GOT3 (cell line): Measurements from ENCODE around the gene TTLL5.

Experiments
- DNase-seq: peaks from one replicate; lab custom pipeline; 2025; ENCODE audit warnings: mixed read lengths; lab: John Stamatoyannopoulos, UW

Gene TTLL5

DNA sequence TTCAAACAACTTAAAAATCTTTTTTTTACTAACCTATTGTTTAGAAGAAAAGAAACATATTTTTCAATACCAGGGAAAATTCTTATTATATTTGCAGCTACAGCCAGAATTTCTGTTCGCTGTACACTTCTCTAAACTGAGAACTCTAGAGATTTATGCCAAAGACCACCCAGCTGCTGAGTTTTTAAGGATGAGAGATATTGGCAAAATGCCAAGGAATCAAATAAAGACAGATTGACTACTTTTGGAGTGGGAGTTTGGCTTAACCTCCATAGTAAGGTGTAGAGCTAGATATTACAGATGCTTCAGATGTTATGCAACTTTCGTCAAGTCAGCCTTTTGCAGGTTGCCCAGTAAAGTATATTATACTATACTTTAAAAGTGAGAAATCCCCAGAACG lies 71.8 kb downstream of the TTLL5 start:
- DNase-seq, result no peak

DNA sequence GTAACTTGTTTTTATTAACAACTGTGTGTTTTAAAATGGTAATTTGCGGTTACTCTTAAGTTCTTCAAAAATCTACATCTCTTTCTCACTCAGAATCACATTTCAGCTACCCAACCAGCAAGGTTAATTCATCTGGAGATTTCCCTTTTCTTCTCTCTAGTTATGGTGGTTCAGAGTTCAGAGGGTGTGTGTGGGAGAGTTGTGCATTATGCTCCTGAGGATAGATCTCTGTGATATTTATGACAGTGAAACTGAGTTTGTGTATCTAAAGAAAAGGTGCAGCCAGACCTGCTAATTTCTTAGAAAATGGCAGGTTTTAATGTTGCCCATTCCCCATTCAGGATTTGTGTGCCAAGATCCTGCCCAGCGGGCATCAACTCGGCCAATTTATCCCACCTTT lies 73.8 kb downstream of the TTLL5 start:
- no peak for DNase-seq

DNA sequence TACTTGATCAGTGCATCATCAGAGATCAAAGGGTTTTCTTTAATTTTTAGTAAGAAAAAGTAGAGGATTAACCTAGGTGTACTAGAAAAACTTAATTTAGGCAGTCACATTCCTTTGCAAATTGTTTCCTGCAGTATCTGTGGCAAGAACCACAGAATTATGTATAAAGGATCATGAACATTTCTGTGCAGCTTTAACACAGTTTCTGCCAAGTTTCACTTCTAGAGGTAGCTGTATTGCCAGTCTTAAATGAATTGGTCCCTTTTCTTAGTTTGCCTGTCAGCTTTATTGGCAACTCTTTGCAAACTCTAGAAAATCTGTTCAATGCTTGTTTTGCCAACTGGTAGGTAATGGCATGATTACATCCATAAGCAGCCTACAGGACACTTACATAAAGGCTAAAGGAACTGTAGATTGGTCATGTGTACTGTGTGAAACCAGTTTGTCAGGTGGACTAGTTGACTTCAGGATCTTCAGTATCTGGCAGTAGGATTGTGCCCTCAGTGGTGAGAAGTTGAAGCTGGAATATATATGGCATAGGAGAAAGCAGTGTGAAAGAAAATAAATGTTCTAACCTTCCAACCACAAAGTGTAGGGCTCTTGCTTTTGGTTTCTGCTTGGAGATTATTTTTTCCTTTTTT lies 75.9 kb downstream of the TTLL5 start:
- no peak for DNase-seq

DNA sequence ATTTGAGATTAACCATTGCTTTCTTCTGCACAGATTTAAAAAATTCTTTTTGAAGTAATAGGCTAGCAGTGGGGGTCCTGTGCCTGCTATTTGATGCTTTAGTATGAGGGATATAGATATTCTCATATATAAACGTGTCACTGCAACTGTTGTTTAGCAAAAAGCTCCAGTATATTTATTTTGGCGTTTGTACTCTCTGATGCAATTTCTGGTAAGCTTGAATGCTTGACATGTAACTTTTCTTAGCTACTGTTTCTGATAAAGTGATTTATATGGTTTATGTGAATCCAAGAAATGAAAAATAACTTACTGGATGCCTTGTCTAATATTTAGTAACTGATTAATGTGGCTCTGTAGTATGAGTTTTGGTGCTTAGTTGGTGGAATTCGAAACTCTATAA lies 77.1 kb downstream of the TTLL5 start:
- DNase-seq, result no peak

DNA sequence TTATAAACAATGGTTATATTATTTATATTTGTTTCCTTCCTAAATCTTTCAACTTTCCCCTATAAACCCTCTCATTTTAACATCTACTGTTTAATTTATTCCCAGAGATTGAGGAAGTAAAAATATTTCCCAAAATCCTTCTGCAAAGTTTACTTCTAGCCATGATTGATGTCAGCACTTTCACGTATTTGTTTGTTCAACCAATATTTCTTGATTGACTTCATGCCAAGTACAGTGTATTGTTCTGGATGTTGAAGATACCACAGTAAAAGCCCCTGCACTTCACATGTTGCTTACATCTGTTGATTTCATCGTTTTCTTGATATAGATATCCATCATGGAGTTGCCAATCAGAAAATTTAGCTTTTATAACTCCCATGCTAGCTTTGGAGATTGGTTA lies 81.8 kb downstream of the TTLL5 start:
- no peak for DNase-seq

DNA sequence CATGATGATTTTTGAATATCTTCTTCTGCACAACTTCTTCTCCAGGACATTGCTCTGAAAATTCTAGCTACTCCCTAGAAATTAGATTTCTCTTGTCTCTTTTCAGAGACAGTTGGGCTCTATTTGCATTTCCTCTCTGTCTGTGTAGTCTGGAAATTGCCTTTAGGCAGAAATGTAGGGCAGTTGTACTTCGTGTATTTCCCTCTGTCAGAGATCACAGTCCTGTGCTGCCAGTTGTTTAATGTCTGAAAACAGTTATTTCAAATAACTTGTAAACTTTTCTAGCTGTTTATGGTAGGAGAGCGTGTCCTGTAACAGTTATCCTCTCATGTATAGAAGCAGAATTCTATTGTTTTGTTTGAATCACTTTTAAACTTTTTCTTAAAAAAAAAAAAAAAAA lies 86.9 kb downstream of the TTLL5 start:
- DNase-seq, result no peak

DNA sequence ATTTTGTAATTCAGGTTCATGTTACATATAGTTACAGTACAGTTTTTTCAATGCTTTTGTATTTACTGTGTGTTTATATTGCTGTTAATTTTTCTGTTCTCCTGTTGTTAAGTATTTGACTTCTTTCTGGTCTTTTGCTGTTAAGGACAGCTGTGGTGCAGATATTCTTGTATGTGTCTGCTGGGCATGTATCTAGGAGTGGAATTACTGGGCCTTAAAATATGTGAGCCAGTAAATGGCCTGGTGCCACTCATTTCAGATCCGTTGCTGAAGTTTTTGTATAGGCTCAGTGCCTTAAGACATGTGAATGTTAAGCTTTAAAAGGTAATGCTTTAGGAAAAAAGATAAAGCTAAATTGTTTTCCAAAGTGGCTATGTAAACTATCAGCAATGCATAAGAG lies 87.3 kb downstream of the TTLL5 start:
- DNase-seq, result no peak

DNA sequence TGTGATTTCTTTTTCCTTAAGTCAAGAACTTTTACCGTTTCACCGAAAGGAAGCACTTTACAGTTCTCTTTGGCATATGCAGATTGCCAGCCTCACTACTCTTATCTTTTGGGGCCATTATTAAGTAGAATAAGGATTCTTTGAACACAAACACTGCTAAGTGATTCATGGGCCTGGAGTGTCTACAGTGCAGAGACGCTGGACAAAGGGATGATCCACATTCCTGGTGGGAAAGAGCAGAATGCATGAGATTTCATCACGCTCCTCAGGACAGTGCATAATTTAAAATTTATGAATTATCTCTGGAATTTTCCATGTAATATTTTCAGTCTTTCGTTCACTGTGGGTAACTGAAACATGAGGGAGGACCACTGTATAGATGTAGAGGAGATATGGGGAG lies 90.2 kb downstream of the TTLL5 start:
- no peak for DNase-seq

DNA sequence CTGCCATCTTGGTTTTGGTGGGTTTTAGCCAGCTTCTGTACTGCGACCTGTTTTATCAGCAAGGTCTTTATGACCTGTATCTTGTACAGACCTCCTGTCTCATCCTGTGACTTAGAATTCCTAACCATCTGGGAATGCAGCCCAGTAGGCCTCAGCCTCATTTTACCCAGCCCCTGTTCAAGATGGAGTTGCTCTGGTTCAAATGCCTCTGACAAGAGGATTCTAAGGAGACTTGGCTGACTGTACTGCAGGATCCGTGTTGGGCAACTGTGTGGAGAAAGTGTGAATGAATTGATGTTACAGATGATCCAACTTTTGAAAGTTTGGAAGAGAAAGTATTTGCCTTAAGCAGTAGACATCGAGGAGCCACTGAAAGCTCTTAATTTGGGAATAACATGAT lies 91.0 kb downstream of the TTLL5 start:
- DNase-seq, result no peak

DNA sequence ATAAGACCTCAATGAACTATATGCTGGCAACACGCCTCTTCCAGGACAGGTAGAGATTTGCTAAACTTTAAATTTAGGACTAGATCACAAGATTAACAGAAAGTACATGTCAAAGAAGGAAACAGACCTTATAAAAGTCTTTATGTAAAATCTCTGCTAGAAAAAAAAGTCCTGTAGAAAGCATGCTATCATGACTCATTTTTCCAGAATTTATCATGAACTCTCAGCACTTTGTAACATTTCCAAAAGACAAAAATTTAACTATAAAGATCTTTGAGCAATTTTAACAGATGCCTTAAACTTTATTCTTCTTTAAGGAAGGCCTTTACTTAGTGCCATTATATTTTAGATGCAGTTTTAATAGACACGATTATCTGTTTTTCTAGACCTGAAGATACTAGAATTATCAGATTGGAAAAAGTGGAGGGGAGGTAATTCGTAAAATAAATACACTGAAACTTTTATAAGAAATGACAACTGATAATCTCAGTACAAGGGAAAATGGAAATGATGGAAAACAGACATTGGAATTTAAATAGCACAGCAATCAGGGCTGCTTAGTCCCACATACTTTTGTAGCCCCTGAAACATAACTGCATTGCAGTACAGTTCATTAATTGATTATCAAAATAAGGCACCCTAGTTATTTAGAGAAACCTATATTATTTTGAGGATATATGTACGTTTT lies 92.0 kb downstream of the TTLL5 start:
- no peak for DNase-seq

DNA sequence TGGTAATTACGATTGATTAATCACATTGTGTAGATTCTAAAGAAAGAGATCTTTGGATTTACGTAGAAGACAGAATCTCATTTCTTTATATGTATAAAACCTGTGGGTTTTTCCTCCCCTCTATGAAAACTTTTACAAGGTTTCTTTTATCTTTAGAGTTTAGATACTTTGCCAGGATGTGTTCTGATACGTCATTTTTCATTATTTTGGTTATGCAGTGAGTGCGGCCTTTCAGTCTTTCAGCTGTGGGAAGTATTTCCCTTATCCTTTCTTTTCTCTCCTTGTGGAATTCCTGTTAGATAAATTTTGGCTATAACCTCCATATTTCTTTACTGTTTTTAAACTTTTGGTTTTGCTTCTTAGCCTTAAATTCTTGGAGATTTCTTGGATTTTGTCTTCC lies 92.7 kb downstream of the TTLL5 start:
- no peak for DNase-seq

DNA sequence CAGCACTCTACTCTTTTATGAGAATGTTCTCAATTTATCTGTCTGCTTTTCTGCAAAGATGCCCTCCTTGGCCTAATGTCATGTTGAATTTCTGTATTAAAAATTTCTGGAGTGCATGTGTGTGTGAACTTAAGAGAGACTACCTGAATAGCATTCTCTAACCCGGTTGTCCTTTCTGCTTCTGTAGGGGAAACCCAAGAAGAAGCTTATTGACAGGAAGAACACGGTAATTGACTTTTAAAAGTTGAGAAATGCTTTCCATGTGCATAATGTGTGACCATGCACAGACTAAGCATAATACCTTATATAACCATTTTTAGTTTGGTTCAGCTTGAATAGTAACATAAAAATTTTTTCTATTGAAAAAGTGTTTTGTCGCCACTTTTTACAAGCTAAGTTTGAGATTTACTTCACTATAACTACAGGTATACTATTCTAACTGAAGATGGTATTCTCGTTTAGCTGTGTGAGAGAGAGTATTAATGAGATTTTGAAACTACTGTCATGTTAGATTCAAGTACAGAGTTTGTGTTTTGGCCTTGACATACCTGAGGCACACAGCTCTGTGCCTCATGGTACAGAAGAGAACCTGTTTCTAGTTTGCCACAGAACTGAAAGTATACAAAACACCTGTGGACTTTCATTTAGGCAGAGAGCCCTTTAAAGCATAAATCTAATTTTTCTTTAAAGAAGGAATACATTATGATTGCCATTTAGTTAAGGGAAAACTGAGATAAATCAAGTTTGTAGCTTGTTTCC lies 96.8 kb downstream of the TTLL5 start:
- no peak for DNase-seq

DNA sequence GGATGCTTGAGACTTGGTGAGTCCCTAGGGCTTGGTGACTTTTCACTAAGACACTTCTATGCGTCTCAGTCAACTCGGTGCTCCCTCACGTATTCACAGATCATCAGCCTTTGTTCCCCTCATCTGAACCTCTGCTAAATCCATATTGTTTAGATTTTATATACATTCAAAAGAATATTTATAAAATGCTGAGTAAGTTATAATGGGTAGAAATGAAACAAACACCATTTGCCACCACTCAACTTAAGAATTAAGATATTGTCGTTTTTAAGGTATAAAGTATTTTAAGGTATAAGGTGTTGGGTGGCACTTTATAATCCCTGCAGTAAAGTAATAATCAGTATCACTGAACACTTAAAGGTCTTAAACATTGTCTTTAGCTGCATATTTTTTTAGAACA lies 103.0 kb downstream of the TTLL5 start:
- no peak for DNase-seq

DNA sequence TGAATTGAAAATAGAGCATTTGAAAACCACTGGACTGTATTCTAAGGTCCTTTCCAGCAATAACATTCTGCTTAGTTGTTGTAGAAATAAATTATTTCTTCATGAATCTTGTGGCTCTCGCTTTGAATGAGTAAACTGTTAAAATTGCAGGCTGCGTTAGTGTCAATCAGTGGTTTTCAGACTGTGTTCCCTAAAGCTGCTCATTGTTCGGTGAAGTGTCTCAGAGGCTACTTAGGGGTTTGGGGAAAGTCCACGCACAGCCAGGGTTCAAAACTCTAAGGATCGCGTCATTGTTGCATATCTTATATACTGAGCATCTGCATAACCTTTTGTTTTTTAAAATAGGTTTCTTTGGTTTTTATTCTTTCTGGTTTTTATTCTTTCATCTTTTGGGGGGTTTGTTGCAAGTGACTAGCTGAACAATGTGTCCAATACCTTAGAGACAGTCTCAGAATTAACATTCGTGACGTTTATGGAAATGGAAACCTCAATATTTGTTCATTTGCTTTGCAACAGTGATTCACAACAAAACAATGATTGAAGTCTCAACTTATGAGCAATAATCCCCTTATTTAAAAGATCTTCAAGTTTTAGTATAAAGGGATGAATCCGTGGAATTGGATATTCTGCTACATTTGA lies 108.1 kb downstream of the TTLL5 start:
- DNase-seq, result no peak

DNA sequence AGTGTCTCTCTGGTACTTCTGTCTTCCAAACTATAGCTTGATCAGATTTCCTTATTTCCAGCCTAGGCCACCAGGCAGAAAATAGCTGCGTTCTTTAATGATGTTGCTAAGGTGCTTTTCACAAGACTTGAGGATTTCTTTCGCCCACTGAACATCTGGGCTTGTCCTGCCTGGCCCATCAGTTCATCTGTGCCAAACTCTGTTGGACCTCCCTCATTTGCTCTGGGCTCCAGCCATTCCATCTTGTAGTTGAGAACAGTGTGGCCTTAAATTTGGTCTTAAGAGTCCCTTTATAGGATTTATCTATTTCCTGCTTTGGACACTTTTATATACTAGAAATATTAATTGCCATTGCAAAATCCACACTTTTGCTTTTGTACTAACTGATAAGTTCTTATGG lies 109.6 kb downstream of the TTLL5 start:
- DNase-seq, result no peak

DNA sequence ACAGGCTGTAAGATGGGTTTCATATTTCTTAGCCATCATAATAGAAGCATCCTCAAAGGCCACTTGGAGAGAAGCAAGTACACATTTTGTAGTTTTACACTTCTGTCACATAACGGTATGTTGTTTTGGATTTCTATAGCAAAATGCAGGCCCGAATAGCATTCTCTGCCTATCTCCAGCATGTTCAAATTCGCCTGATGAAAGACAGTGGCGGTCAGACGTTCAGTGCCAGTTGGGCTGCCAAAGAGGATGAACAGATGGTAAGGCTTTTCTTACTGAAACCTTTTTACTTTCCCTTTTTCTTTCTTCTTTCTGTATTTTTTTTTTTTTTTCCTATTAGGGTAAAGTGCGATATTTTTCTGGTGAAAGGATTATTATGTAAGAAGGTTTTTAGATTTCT lies 110.5 kb downstream of the TTLL5 start:
- DNase-seq, result no peak

DNA sequence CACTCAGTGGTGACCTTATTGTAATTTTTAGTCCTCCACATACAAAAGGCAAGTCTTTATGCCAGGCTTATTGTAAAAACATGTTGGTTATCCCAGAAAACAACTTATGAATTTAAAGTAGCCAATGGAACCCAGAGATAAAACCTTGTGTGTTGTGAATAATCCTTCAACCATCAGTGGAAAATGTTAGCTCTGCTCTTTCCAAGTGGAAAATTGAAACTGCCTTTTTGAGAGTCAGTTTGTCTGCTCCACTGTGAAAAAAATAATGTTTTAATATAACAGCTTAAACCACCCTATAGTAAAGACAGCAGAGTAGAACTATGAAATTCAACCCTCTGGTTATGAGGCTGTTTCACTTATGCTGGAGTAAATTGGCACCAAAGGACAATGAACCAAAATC lies 112.0 kb downstream of the TTLL5 start:
- DNase-seq, result no peak

DNA sequence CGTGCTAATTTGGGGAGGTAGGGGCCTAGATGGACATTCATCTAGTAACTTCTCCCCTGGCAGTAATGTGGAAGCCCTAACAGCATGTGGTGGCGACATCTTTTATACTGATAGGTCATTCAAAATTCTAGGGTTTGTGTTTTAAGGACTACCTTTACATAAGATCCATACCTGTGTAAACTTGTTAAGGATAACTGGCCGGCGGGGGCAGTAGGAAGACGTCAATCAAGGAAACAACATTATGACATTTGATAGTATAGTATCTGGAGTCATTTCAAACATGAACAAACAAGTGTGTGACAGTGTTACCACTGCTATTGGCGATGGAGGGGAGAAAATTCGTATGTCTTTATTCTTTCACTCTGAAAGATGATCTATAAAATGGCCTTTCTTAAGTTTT lies 120.0 kb downstream of the TTLL5 start:
- no peak for DNase-seq

DNA sequence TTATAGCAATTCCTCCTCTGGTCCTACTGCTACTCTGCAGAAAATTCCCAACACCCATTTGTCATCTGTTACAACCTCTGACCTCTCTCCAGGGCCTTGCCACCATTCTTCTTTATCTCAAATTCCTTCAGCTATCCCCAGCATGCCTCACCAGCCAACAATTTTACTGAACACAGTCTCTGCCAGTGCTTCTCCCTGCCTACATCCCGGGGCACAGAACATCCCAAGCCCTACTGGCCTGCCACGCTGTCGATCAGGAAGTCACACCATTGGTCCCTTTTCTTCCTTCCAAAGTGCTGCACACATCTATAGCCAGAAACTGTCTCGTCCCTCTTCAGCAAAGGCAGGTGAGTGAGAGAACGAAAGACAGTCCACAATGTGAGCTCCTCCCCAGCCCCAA lies 122.1 kb downstream of the TTLL5 start:
- no peak for DNase-seq

DNA sequence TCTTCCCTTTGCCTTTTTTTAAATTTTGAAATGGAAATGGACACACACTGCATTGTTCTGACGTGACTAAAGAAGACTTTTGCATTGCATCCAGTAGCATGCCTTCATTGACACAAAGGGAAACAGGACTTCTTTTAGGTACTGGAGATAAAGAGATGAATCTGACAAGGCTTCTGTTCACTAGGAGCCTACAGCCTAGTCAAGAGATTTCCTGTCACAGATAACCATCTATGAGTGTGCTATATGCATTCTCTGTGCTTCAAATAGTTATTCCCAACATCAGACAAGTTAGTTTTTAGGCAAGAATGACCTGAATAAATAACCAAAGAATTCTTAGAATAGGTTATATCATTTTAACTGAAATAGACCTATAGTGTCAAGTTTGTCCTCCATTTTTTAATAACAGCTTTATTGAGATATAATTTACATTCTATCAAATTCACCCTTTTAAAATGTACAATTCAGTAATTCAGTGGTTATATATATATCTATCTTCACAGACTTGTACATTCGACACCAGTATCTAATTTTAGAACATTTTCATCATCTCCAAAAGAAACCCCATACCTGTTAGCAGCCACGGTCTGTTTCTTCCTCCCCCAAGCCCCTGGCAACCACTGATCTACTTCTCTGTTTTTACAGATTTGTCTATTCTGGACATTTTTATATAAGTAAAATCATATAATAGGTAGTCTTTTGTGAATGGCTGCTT lies 122.7 kb downstream of the TTLL5 start:
- DNase-seq, result no peak

DNA sequence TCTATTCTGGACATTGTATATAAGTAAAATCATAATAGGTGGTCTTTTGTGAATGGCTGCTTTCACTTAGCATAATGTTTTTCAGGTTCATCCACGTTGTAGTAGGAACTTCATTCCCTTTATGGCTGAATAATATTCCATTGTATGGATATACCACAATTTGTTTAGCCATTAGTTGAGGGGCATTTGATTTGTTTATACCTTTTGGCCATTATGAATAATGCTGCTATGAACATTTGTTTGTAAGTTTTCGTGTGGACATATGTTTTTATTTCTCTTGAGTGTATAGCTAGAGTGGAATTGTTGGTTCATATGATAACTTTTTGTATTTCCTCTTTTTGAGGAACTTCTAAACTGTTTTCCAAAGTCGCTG lies 123.3 kb downstream of the TTLL5 start:
- no peak for DNase-seq

DNA sequence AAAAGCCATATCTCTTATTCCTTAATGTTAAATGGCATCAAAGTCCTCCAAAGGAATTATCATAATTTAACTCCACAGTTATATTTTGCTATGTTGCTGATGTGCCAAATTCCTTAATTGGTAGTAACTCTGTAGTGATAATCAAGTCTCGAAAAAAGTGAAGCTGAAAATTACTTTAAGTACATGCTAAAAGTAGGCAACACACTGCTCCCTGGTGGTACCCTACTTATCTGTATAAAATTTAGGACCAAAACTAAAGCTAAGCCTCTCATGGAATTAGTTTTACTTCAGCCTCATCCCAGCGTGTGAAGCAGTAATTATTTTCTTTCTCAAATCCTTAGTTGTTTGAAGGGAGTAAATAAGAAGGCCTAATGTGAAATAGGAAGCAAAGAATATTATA lies 132.8 kb downstream of the TTLL5 start:
- no peak for DNase-seq
